A549 (cell line): ENCODE results near the gene ARMH4. TPM values are rescaled to one million over a fixed set of nuclear protein-coding genes. Genes with fewer than 3 reads are reported as not detected.

ENCODE experiments used
- ATAC-seq, 2 experiments: fragments of 200-7000 bp in 1 of 2; fragments of >200 bp in 1 of 2; cut with Nextera tagmentation in 1 of 2; cut with Tn5 transposase in 1 of 2; 3 replicates each; pipeline versions ENCODE4 v1.8.0 to v1.9.1; 2018 to 2020; ENCODE audit warnings: mild to moderate bottlenecking in 1 of 2, moderate library complexity in 1 of 2
- CTCF ChIA-PET: fragments of 300-600 bp; sonication (Branson Sonifier 250); formaldehyde crosslinking; extraction: SDS; loops from one replicate; lab custom pipeline; 2021; ENCODE audit warnings: antibody characterized with exemption, inconsistent platforms; lab: Yijun Ruan, JAX
- POLR2A ChIA-PET: fragments of 350-600 bp; formaldehyde crosslinking; extraction: SDS; loops from one replicate; lab custom pipeline; 2021; ENCODE audit warnings: antibody characterized with exemption, inconsistent platforms; lab: Yijun Ruan, JAX
- DNase-seq, 2 experiments: peaks; one replicate each; pipeline versions ENCODE4 v3.0.0 to v3.0.0-alpha.2; 2011 to 2016; ENCODE audit warnings: low read depth in 1 of 2, low spot score in 1 of 2
- FAIRE-seq: peaks from 2 replicates; lab custom pipeline; 2011; peaks lifted over from hg19 to GRCh38; lab: Jason Lieb, UNC
- H3K27ac ChIP-seq, 2 experiments: fragments of >200 bp; sonication (Bioruptor Twin); formaldehyde crosslinking; 3 replicates each; pipeline ENCODE4 v1.5.1; 2016 to 2017
- H3K4me1 ChIP-seq: fragments of >200 bp; sonication (Bioruptor Twin); formaldehyde crosslinking; 3 replicates; pipeline ENCODE4 v1.6.1; 2016
- H3K4me2 ChIP-seq: fragments of >200 bp; sonication (Bioruptor Twin); formaldehyde crosslinking; 3 replicates; pipeline ENCODE4 v1.6.1; 2016
- H3K4me3 ChIP-seq: fragments of >200 bp; sonication (Bioruptor Twin); formaldehyde crosslinking; 3 replicates; pipeline ENCODE4 v1.5.1; 2016
- H3K9me3 ChIP-seq: fragments of >200 bp; sonication (Bioruptor Twin); formaldehyde crosslinking; 3 replicates; pipeline ENCODE4 v1.6.1; 2016
- CBX2 ChIP-seq: fragments of 200-600 bp; sonication (generic); IDR thresholded peaks from 2 replicates; pipeline ENCODE4 v1.6.1; 2016; ENCODE audit warnings: low read depth, mild to moderate bottlenecking, borderline replicate concordance
- CEBPB ChIP-seq, 2 experiments: fragments of >200 bp in 1 of 2; sonication (Bioruptor Twin) in 1 of 2; formaldehyde crosslinking in 1 of 2; IDR thresholded peaks; 2 replicates each; pipeline ENCODE4 v1.6.1; 2012 to 2016
- CHD4 ChIP-seq: fragments of 200-600 bp; sonication (generic); IDR thresholded peaks from 2 replicates; pipeline ENCODE4 v1.6.1; 2016; ENCODE audit warnings: antibody characterized with exemption, mild to moderate bottlenecking, borderline replicate concordance
- EP300 ChIP-seq, 2 experiments: fragments of >200 bp; sonication (Bioruptor Twin); formaldehyde crosslinking; IDR thresholded peaks; 2 replicates in 1 of 2; 3 replicates in 1 of 2; pipeline ENCODE4 v1.6.1; 2016 to 2017
- FOXS1 ChIP-seq: fragments of 250-450 bp; sonication (Bioruptor Pico); IDR thresholded peaks from 2 replicates; pipeline ENCODE4 v1.5.0; 2020; ENCODE audit warnings: mild to moderate bottlenecking, moderate library complexity
- HOXB5 ChIP-seq: fragments of 250-450 bp; sonication (Bioruptor Pico); IDR thresholded peaks from 2 replicates; pipeline ENCODE4 v1.5.0; 2020; ENCODE audit warnings: mild to moderate bottlenecking, moderate library complexity
- JUNB ChIP-seq: fragments of >200 bp; sonication (Bioruptor Twin); formaldehyde crosslinking; IDR thresholded peaks from 2 replicates; pipeline ENCODE4 v1.6.1; 2016
- KDM1A ChIP-seq: fragments of 200-600 bp; sonication (generic); IDR thresholded peaks from 2 replicates; pipeline ENCODE4 v1.6.1; 2016; ENCODE audit warnings: low read depth, mild to moderate bottlenecking
- KDM5A ChIP-seq: fragments of 200-600 bp; sonication (generic); IDR thresholded peaks from 2 replicates; pipeline ENCODE4 v1.6.1; 2016; ENCODE audit warnings: antibody characterized with exemption, mild to moderate bottlenecking
- MAZ ChIP-seq: fragments of 150-350 bp; IDR thresholded peaks from 2 replicates; pipeline ENCODE4 v1.6.1; 2014; ENCODE audit warnings: antibody characterized with exemption, low read depth, low read length, borderline replicate concordance
- MYC ChIP-seq: IDR thresholded peaks from 2 replicates; pipeline ENCODE4 v1.6.1; 2012; ENCODE audit warnings: mild to moderate bottlenecking, inconsistent platforms, low read length, improper control_type of control experiment, borderline replicate concordance
- PHF8 ChIP-seq: fragments of 200-600 bp; sonication (generic); IDR thresholded peaks from 2 replicates; pipeline ENCODE4 v1.6.1; 2016; ENCODE audit warnings: low read depth, mild to moderate bottlenecking, antibody characterized with exemption, moderate library complexity, borderline replicate concordance
- POLR2AphosphoS2 ChIP-seq: conservative IDR thresholded peaks from 2 replicates; pipeline ENCODE4 v1.6.1; 2012; ENCODE audit warnings: low read length, improper control_type of control experiment, inconsistent platforms
- RARB ChIP-seq: fragments of 250-450 bp; sonication (Bioruptor Pico); IDR thresholded peaks from 2 replicates; pipeline ENCODE4 v1.8.0; 2021; ENCODE audit warnings: mild to moderate bottlenecking, moderate library complexity
- RCOR1 ChIP-seq: fragments of 150-350 bp; IDR thresholded peaks from 2 replicates; pipeline ENCODE4 v1.6.1; 2014; ENCODE audit warnings: antibody characterized with exemption, low read length, low read depth
- RNF2 ChIP-seq: fragments of 200-600 bp; sonication (generic); IDR thresholded peaks from 2 replicates; pipeline ENCODE4 v1.6.1; 2016; ENCODE audit warnings: low read depth, mild to moderate bottlenecking, antibody characterized with exemption, moderate library complexity, borderline replicate concordance
- SMC3 ChIP-seq: fragments of >200 bp; sonication (Bioruptor Twin); formaldehyde crosslinking; IDR thresholded peaks from 3 replicates; pipeline ENCODE4 v1.6.1; 2018; ENCODE audit warnings: inconsistent platforms
- TFCP2L1 ChIP-seq: fragments of 250-450 bp; sonication (Bioruptor Pico); IDR thresholded peaks from 2 replicates; pipeline ENCODE4 v1.5.0; 2021; ENCODE audit warnings: mild to moderate bottlenecking
- TP53 ChIP-seq: fragments of 250-450 bp; sonication (Bioruptor Pico); IDR thresholded peaks from 2 replicates; pipeline ENCODE4 v1.5.0; 2021; ENCODE audit warnings: mild to moderate bottlenecking, moderate library complexity
- ZC3H11A ChIP-seq: fragments of 450-650 bp; IDR thresholded peaks from 2 replicates; pipeline ENCODE4 v1.6.1; 2014; ENCODE audit warnings: antibody characterized with exemption, mild to moderate bottlenecking
- ZFP36 ChIP-seq: fragments of 450-650 bp; IDR thresholded peaks from 2 replicates; pipeline ENCODE4 v1.6.1; 2014; ENCODE audit warnings: borderline replicate concordance; ENCODE audit not compliant: partially characterized antibody
- ZSCAN20 ChIP-seq: fragments of 250-450 bp; sonication (Bioruptor Pico); IDR thresholded peaks from 2 replicates; pipeline ENCODE4 v1.8.0; 2022; ENCODE audit warnings: mild to moderate bottlenecking, moderate library complexity
- WGBS: methylation state at CpG from one replicate; pipeline ENCODE4 v1.1.6; 2017; ENCODE audit errors: missing lambda C conversion rate; 5-methylcytosine and 5-hydroxymethylcytosine counted together
- polyA plus RNA-seq, 4 experiments: library from polyadenylated mRNA; depleted of rRNA in 3 of 4; stranded (reverse); fragments of >200 nt; fragmentation: RNase III in 1 of 4; extraction: RNeasy Plus Mini Kit Qiagen cat#74134 plus additional on column Dnase treatment in 1 of 4; gene quantifications; 2 replicates in 3 of 4; 3 replicates in 1 of 4; pipeline ENCODE4 v1.2.3, GENCODE V29; 2011 to 2017
- TF ChIP-seq, protein P1 (sequence below): fragments of 200-600 bp; sonication (generic); IDR thresholded peaks from 2 replicates; pipeline ENCODE4 v1.6.1; 2016; ENCODE audit warnings: antibody characterized with exemption, mild to moderate bottlenecking, moderate library complexity
- TF ChIP-seq, protein P2 (sequence below): fragments of 250-450 bp; sonication (Bioruptor Pico); IDR thresholded peaks from 2 replicates; pipeline ENCODE4 v1.5.0; 2020; ENCODE audit warnings: low read depth, mild to moderate bottlenecking, moderate library complexity
- TF ChIP-seq, protein P3 (sequence below): IDR thresholded peaks from 2 replicates; pipeline ENCODE4 v1.6.1; 2012; ENCODE audit warnings: low read depth, borderline replicate concordance
- TF ChIP-seq, protein P4 (sequence below): fragments of 450-650 bp; IDR thresholded peaks from 2 replicates; pipeline ENCODE4 v1.6.1; 2014; ENCODE audit warnings: antibody characterized with exemption
- TF ChIP-seq, protein P5 (sequence below): fragments of >200 bp; sonication (Bioruptor Twin); formaldehyde crosslinking; IDR thresholded peaks from 3 replicates; pipeline ENCODE4 v1.6.1; 2016

The ARMH4 gene
- polyA plus RNA-seq, 2 of the 4 experiments (the other 2 are of a cell fraction) = 0.56 to 0.77 TPM

DNA sequence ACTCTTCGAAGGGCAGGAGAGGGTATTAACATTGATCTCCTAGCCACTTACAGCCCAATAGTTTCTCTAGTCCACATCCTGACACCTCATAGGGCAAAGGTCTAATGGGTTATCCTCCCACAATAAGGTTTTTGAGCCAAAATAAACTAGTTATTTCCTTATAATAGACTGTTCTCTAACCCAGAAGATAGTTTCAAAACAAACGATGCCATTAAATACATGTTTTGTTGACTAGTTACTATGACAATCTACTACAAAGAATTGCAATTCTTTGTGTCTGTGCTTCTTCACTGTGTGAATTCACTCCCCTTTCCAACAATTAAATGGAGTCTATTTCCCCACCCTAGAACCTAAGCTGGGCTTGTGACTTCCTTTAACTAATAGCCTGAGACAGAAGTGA is 41.5 kb upstream of the ARMH4 start:
- CTCF ChIA-PET = interaction anchor here (1.3 kb wide), 1 partner anchor 99 kb away, joined by 5 read pairs; no protein-coding TSS in a partner anchor
- POLR2A ChIA-PET = interaction anchor here (0.6 kb wide), 1 partner anchor 220 kb away, joined by 3 read pairs; no protein-coding TSS in a partner anchor
- DNase-seq (peak in 1 of 2 experiments; percentile 12), ATAC-seq (no peak; a peak in 1 of 6 replicates), FAIRE-seq (no peak)
- Histone ChIP-seq H3K4me2 (no peak overlapping the region), H3K9me3 (no peaks in the 10 kb centered on the region), H3K4me1 (no peaks in the 10 kb centered on the region), H3K4me3 (no peak overlapping the region), H3K27ac (no peak overlapping the region)
- WGBS = 40% methylated on average over 2 of the region's 2 CpGs
- TF ChIP-seq FOXS1 (no peak), PHF8 (no peak), CBX2 (no peak)
- TF ChIP-seq, protein P1, sequence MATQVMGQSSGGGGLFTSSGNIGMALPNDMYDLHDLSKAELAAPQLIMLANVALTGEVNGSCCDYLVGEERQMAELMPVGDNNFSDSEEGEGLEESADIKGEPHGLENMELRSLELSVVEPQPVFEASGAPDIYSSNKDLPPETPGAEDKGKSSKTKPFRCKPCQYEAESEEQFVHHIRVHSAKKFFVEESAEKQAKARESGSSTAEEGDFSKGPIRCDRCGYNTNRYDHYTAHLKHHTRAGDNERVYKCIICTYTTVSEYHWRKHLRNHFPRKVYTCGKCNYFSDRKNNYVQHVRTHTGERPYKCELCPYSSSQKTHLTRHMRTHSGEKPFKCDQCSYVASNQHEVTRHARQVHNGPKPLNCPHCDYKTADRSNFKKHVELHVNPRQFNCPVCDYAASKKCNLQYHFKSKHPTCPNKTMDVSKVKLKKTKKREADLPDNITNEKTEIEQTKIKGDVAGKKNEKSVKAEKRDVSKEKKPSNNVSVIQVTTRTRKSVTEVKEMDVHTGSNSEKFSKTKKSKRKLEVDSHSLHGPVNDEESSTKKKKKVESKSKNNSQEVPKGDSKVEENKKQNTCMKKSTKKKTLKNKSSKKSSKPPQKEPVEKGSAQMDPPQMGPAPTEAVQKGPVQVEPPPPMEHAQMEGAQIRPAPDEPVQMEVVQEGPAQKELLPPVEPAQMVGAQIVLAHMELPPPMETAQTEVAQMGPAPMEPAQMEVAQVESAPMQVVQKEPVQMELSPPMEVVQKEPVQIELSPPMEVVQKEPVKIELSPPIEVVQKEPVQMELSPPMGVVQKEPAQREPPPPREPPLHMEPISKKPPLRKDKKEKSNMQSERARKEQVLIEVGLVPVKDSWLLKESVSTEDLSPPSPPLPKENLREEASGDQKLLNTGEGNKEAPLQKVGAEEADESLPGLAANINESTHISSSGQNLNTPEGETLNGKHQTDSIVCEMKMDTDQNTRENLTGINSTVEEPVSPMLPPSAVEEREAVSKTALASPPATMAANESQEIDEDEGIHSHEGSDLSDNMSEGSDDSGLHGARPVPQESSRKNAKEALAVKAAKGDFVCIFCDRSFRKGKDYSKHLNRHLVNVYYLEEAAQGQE = no peak

DNA sequence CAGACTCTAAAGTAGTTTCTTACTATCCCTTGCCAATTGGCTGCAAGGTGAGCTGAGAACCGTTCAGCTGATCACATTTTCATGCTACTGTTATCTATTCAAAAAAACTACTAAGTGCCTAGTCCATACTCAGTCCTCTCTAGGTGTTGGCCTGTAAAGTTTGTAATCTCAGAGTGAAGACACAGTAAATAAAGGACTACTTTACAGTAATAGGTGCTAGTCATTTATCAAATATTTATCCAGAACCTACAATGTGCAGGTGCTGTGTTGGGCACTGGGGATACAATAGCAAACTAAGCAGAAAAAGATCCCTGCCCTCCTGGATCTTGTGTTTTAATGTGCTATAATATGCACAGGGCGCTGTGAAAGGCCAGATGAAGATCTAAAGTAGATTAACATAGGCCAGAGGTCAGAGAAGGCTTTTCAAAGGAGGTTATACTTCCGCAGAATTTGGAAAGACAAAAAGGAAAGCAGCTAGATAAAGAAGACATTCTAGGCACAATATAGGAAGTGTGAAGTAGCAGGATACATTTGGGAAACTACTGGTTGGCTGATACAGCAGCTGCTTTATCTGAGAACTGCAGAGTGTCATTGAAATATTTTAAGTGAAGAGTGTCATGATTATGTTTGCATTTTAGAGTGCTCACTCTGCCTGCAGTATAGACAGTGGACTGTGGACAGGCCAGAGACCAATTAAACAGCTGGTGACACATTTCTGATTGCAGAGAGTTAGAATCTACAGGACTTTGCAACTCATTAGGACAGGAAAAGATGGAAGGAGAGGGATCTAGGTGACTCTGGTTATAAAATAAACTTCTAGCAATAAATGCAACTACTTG is 40.0 kb upstream of the ARMH4 start:
- no peak overlapping the region for H3K4me3 ChIP-seq
- FAIRE-seq = no peak
- TF ChIP-seq POLR2AphosphoS2 (no peak), EP300 (IDR thresholded peaks at IDR 0.05) (no peak), MAZ (no peak), CHD4 (no peak), MYC (no peak), RCOR1 (no peak), ZFP36 (no peak), SMC3 (no peak), CEBPB (IDR thresholded peaks at IDR 0.05) (no peak), TFCP2L1 (no peak), RNF2 (no peak), ZSCAN20 (no peak), ZC3H11A (no peak), TP53 (no peak)
- TF ChIP-seq, protein P2, sequence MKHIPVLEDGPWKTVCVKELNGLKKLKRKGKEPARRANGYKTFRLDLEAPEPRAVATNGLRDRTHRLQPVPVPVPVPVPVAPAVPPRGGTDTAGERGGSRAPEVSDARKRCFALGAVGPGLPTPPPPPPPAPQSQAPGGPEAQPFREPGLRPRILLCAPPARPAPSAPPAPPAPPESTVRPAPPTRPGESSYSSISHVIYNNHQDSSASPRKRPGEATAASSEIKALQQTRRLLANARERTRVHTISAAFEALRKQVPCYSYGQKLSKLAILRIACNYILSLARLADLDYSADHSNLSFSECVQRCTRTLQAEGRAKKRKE (CRISPR knock-in tag) = no peak
- TF ChIP-seq, all 56 proteins: peak for 0
- H3K27ac ChIP-seq = no peak overlapping the region
- DNase-seq = no peak
- WGBS = 49% methylated on average over 3 of the region's 3 CpGs
- H3K4me2 ChIP-seq = no peak overlapping the region
- no peaks in the 10 kb centered on the region for H3K4me1 ChIP-seq
- POLR2A ChIA-PET = no interaction called here
- no peak for ATAC-seq
- CTCF ChIA-PET = no interaction called here
- H3K9me3 ChIP-seq = no peaks in the 10 kb centered on the region

DNA sequence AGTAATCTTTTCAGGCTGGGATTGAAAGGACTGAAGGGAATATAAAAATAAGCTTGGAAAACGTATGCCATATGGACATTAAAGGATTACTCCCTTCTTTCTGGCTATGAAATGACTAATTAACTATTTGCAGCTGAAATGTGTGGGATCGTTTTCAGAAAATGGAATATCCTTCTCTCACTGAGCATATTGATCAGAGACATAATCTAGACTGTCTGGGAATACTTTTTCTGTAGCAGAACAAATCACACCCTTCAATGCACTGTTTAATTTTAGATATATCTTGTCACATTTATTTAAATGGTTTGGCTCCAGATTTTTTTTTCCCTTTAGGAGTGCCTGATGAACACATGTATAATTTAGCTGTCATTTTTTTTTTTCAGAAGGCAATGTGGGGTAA is 37.2 kb upstream of the ARMH4 start:
- Histone ChIP-seq H3K9me3 (no peaks in the 10 kb centered on the region), H3K27ac (no peak overlapping the region), H3K4me2 (no peak overlapping the region), H3K4me1 (no peaks in the 10 kb centered on the region), H3K4me3 (no peak overlapping the region)
- ChIA-PET CTCF (no interaction called here), POLR2A (interaction anchor here (0.6 kb wide), 1 partner anchor 16 kb away, joined by 6 read pairs; no protein-coding TSS in a partner anchor)
- no peak for DNase-seq
- no peak for ATAC-seq
- 10% methylated on average over 2 of the region's 2 CpGs for WGBS
- no peak for FAIRE-seq
- TF ChIP-seq JUNB (no peak), KDM5A (no peak), KDM1A (no peak), TFCP2L1 (no peak), ZFP36 (no peak), HOXB5 (CRISPR knock-in tag) (no peak), RNF2 (no peak), ZC3H11A (no peak), EP300 (IDR thresholded peaks at IDR 0.05) (no peak), RARB (CRISPR knock-in tag) (no peak)
- TF ChIP-seq, protein P3, sequence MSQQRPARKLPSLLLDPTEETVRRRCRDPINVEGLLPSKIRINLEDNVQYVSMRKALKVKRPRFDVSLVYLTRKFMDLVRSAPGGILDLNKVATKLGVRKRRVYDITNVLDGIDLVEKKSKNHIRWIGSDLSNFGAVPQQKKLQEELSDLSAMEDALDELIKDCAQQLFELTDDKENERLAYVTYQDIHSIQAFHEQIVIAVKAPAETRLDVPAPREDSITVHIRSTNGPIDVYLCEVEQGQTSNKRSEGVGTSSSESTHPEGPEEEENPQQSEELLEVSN = no peak
- TF ChIP-seq, protein P4, sequence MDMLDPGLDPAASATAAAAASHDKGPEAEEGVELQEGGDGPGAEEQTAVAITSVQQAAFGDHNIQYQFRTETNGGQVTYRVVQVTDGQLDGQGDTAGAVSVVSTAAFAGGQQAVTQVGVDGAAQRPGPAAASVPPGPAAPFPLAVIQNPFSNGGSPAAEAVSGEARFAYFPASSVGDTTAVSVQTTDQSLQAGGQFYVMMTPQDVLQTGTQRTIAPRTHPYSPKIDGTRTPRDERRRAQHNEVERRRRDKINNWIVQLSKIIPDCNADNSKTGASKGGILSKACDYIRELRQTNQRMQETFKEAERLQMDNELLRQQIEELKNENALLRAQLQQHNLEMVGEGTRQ = no peak
- TF ChIP-seq, protein P5, sequence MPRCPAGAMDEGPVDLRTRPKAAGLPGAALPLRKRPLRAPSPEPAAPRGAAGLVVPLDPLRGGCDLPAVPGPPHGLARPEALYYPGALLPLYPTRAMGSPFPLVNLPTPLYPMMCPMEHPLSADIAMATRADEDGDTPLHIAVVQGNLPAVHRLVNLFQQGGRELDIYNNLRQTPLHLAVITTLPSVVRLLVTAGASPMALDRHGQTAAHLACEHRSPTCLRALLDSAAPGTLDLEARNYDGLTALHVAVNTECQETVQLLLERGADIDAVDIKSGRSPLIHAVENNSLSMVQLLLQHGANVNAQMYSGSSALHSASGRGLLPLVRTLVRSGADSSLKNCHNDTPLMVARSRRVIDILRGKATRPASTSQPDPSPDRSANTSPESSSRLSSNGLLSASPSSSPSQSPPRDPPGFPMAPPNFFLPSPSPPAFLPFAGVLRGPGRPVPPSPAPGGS = no peak
